ENCODE data around the gene HELZ. TPM values are rescaled to one million over a fixed set of nuclear protein-coding genes. Genes with fewer than 3 reads are reported as not detected.

The HELZ gene
- total RNA-seq, 1 experiment from 2014 or later: 49.8 TPM

DNA sequence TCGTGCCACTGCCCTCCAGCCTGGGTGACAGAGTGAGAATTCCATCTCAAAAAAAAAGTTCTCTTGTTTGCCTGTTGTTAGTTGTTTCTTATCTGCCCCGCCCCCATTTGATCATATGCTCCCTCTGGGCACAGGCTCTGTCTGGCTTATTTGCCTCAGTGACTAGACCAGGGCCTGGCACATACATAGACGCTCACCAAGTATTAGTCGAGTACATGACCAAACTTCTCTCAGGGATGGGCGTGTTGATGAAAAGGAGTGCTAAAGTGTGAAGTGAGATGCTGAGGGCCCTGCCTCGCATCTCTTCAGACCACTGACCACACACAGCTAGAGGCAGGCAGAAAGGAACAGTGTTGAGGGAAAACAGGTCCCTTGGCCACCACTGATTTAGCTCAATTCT, 3.3 kb upstream of the HELZ start:
- DNase-seq: no peak
- H3T11ph ChIP-seq (ENCODE audit: low read length): no peak overlapping the region
- H3K9me3 Mint-ChIP-seq: no peaks in the 10 kb centered on the region; a peak in 1 of 5 replicates

More for the DNA sequence above, 3.3 kb upstream of the HELZ start:
- TF ChIP-seq CTCF (conservative IDR thresholded peaks at IDR 0.05): no peak
- Histone ChIP-seq H3K18ac (ENCODE audit: insufficient read length, low read depth, low read length) (no peak overlapping the region), H3K23ac (ENCODE audit: insufficient read length, low read depth, low read length) (no peak overlapping the region), H3K4ac (ENCODE audit: low read depth, low read length) (no peak overlapping the region), H3K9ac (ENCODE audit: extremely low read depth, insufficient read length, low read length) (no peak overlapping the region), H3K14ac (ENCODE audit: insufficient read depth, low read length) (no peak overlapping the region), H2BK120ac (ENCODE audit: low read depth, low read length, poor library complexity, severe bottlenecking) (no peak overlapping the region), H3K4me2 (ENCODE audit: insufficient read depth, insufficient read length, low read length) (no peak overlapping the region), H4K5ac (ENCODE audit: insufficient read length, low read depth, low read length) (no peak overlapping the region), H3K79me2 (ENCODE audit: insufficient read depth, low read length) (no peaks in the 10 kb centered on the region; the same call in 1 of the 2 replicates), H3K27ac (ENCODE audit: insufficient read length, low read depth, low read length) (no peak overlapping the region), H4K91ac (ENCODE audit: insufficient read length, low read depth, low read length) (no peak overlapping the region), H3K79me1 (ENCODE audit: insufficient read depth, low read depth, low read length, poor library complexity, severe bottlenecking) (no peaks in the 10 kb centered on the region), H2BK15ac (ENCODE audit: low read depth, low read length) (no peak overlapping the region), H4K8ac (replicated peaks; ENCODE audit: insufficient read length, low read depth, low read length) (no peak overlapping the region), H3K9me3 (ENCODE audit: control insufficient read depth, low read depth, low read length) (no peaks in the 10 kb centered on the region), H2BK12ac (ENCODE audit: insufficient read length, low read depth, low read length) (no peak overlapping the region), H3K4me1 (ENCODE audit: insufficient read depth, low read length) (no peaks in the 10 kb centered on the region; the same call in 1 of the 2 replicates), H3K27me3 (ENCODE audit: insufficient read depth, low read length) (no peaks in the 10 kb centered on the region), H2AFZ (ENCODE audit: low read length) (no peak overlapping the region), H3K23me2 (ENCODE audit: insufficient read length, low read depth, low read length, poor library complexity, severe bottlenecking) (peaks cover 10% of the 10 kb centered on the region), H3K56ac (ENCODE audit: insufficient read length, low read depth, low read length) (no peak overlapping the region), H2BK20ac (ENCODE audit: low read depth, low read length, poor library complexity, severe bottlenecking) (no peak overlapping the region), H4K20me1 (ENCODE audit: control insufficient read depth, insufficient read depth, insufficient read length) (no peaks in the 10 kb centered on the region), H2BK5ac (ENCODE audit: insufficient read length, low read length) (no peak overlapping the region), H2AK5ac (ENCODE audit: insufficient read length, low read length) (no peak overlapping the region)
- H3K27me3 Mint-ChIP-seq (ENCODE audit: low read depth): no peaks in the 10 kb centered on the region
- no peak overlapping the region; a peak in 1 of 5 replicates for H3K4me3 Mint-ChIP-seq
- H3K36me3 Mint-ChIP-seq (ENCODE audit: insufficient read depth in 1 of 3, low read depth in 3 of 3): peaks cover 0 to 10% (median 8%) of the 10 kb centered on the region in 3 experiments; a peak in 2 of 7 replicates
- peak overlapping the region in 1 of 3 experiments; percentile 76; a peak in 3 of 7 replicates for H3K27ac Mint-ChIP-seq
- no CpG with 5 or more reads among the region's 6 CpGs for WGBS (ENCODE audit: extremely low coverage, insufficient read length, low lambda C conversion rate)
- H3K4me1 Mint-ChIP-seq: peaks cover 24 to 25% of the 10 kb centered on the region in 2 experiments

All from H9 (cell line).